ENCODE measurements around the gene THUMPD1.

The THUMPD1 gene

GRCh38 chr16:20750558-20750957, 8.9 kb upstream of the THUMPD1 start:
- H3K4me3 ChIP-seq (ENCODE audit: low read length): no peak overlapping the region
- no peak for DNase-seq (ENCODE audit: low read depth)
- TF ChIP-seq CTCF (IDR thresholded peaks at IDR 0.05; ENCODE audit: insufficient read depth, low read depth, low read length, missing control alignments): no peak

- H3K4me3 ChIP-seq (ENCODE audit: low read length): no peak overlapping the region
- DNase-seq (ENCODE audit: low read depth): no peak
- TF ChIP-seq CTCF (IDR thresholded peaks at IDR 0.05; ENCODE audit: insufficient read depth, low read depth, low read length, missing control alignments): no peak
Measured at GRCh38 chr16:20749474-20749873, 7.9 kb upstream of the THUMPD1 start.

- TF ChIP-seq CTCF (IDR thresholded peaks at IDR 0.05; ENCODE audit: insufficient read depth, low read depth, low read length, missing control alignments): no peak
- peak; percentile 8 for DNase-seq (ENCODE audit: low read depth)
- no peak overlapping the region for H3K4me3 ChIP-seq (ENCODE audit: low read length)
Measured at GRCh38 chr16:20747030-20747816, 5.6 kb upstream of the THUMPD1 start.

GRCh38 chr16:20746461-20746860, 4.8 kb upstream of the THUMPD1 start:
- DNase-seq (ENCODE audit: low read depth): no peak
- no peak for TF ChIP-seq CTCF (IDR thresholded peaks at IDR 0.05; ENCODE audit: insufficient read depth, low read depth, low read length, missing control alignments)
- no peak overlapping the region for H3K4me3 ChIP-seq (ENCODE audit: low read length)

GRCh38 chr16:20744922-20745440, 3.4 kb upstream of the THUMPD1 start:
- TF ChIP-seq CTCF (IDR thresholded peaks at IDR 0.05; ENCODE audit: insufficient read depth, low read depth, low read length, missing control alignments): no peak
- H3K4me3 ChIP-seq (ENCODE audit: low read length): no peak overlapping the region
- DNase-seq (ENCODE audit: low read depth): no peak

- H3K4me3 ChIP-seq (ENCODE audit: low read length): no peak overlapping the region
- TF ChIP-seq CTCF (IDR thresholded peaks at IDR 0.05; ENCODE audit: insufficient read depth, low read depth, low read length, missing control alignments): no peak
- DNase-seq (ENCODE audit: low read depth): no peak
Measured at GRCh38 chr16:20743591-20743990, 2.0 kb upstream of the THUMPD1 start.

Data from epithelial cell of esophagus (primary cell).